Colon (tissue), 2 donors: ENCODE measurements around the gene LARGE2.

Experiments used
- FAIRE-seq: peaks from 2 replicates; lab custom pipeline; 2012; peaks lifted over from hg19 to GRCh38; lab: Jason Lieb, UNC
- donor health status: control.
- donor health status: control.

Gene LARGE2

GRCh38 chr11:45968901-45969300, 46.4 kb downstream of the LARGE2 start:
- FAIRE-seq = no peak

GRCh38 chr11:45973601-45974000, 51.1 kb downstream of the LARGE2 start:
- no peak for FAIRE-seq

- FAIRE-seq = no peak
These were observed 52.4 kb downstream of the LARGE2 start for GRCh38 chr11:45974806-45975205.
